Thoracic aorta (tissue), 2 donors: ENCODE results near the gene LMOD3. TPM values are rescaled to one million over a fixed set of nuclear protein-coding genes. Genes with fewer than 3 reads are reported as not detected.

Experiments
- ATAC-seq: fragments of 150-250 bp; one replicate; pipeline ENCODE4 v1.8.0; 2017; ENCODE audit warnings: low read depth; ENCODE audit not compliant: insufficient number of reproducible peaks, low FRiP score
- DNase-seq: peaks from one replicate; pipeline ENCODE4 v3.0.0-alpha.2; 2020; ENCODE audit warnings: low spot score
- H3K27ac ChIP-seq, 2 donors: fragments of 200-600 bp; sonication (generic); 1 replicate in 1 of 2; 2 replicates in 1 of 2; pipeline ENCODE4 v1.5.1; 2016; ENCODE audit warnings: mild to moderate bottlenecking in 2 of 2, moderate library complexity in 2 of 2
- H3K27me3 ChIP-seq: fragments of 200-600 bp; sonication (generic); replicated peaks from 2 replicates; pipeline ENCODE4 v1.6.0; 2016; ENCODE audit warnings: mild to moderate bottlenecking; ENCODE audit not compliant: insufficient read depth
- H3K36me3 ChIP-seq: fragments of 200-600 bp; sonication (generic); one replicate; pipeline ENCODE4 v1.5.1; 2016
- H3K4me1 ChIP-seq, 2 donors: fragments of 200-600 bp; sonication (generic); 1 replicate in 1 of 2; 2 replicates in 1 of 2; pipeline versions ENCODE4 v1.5.1 to v1.6.0; 2016; ENCODE audit warnings: low read depth in 2 of 2, mild to moderate bottlenecking in 1 of 2; ENCODE audit not compliant: control insufficient read depth in 1 of 2
- H3K4me3 ChIP-seq: fragments of 200-600 bp; sonication (generic); 2 replicates; pipeline ENCODE4 v1.5.1; 2016; ENCODE audit warnings: mild to moderate bottlenecking
- H3K9me3 ChIP-seq: fragments of 200-600 bp; sonication (generic); 2 replicates; pipeline ENCODE4 v1.5.1; 2016
- CTCF ChIP-seq: fragments of 200-600 bp; sonication (generic); IDR thresholded peaks from one replicate; pipeline ENCODE4 v1.5.1; 2019; ENCODE audit warnings: antibody characterized with exemption
- total RNA-seq, 2 donors: library from RNA; depleted of rRNA; stranded (reverse); fragments of >200 nt; gene quantifications; one replicate each; pipeline versions ENCODE4 v1.1.0 to v1.2.3, GENCODE V29; 2016

Gene LMOD3
- total RNA-seq, 2 donors from 2014 or later: not detected

GRCh38 chr3:69085833-69086722 lies 36.3 kb downstream of the LMOD3 start:
- Histone ChIP-seq H3K9me3 (no peaks in the 10 kb centered on the region), H3K27ac (peak overlapping the region; percentile 96 to 97), H3K4me1 (peaks cover 53 to 70% of the 10 kb centered on the region in 2 donors), H3K4me3 (peak overlapping the region; percentile 96), H3K27me3 (no peaks in the 10 kb centered on the region), H3K36me3 (no peaks in the 10 kb centered on the region)
- TF ChIP-seq CTCF: no peak
- ATAC-seq (peak; percentile 78), DNase-seq (peak; percentile 88)

GRCh38 chr3:69085168-69085832 lies 37.1 kb downstream of the LMOD3 start:
- Histone ChIP-seq H3K9me3 (no peaks in the 10 kb centered on the region), H3K27ac (peak overlapping the region; percentile 96 to 97), H3K4me1 (peaks cover 50 to 66% of the 10 kb centered on the region in 2 donors), H3K36me3 (no peaks in the 10 kb centered on the region), H3K4me3 (peak overlapping the region; percentile 96), H3K27me3 (no peaks in the 10 kb centered on the region)
- DNase-seq (no peak), ATAC-seq (no peak)
- TF ChIP-seq CTCF: no peak

GRCh38 chr3:69084326-69085167 lies 37.8 kb downstream of the LMOD3 start, which contains the start of gene ARL6IP5:
Gene ARL6IP5 (plus strand): TSS chr3:69084937. CDS start chr3:69085048, 111 bp downstream.
- peak; percentile 84 for DNase-seq
- no peaks in the 10 kb centered on the region for H3K36me3 ChIP-seq
- peak; percentile 46 for ATAC-seq
- peaks cover 44 to 59% of the 10 kb centered on the region in 2 donors for H3K4me1 ChIP-seq
- H3K27ac ChIP-seq: peak within 1 kb of the TSS; percentile 96 to 97
- no peak for TF ChIP-seq CTCF
- H3K9me3 ChIP-seq: no peaks in the 10 kb centered on the region
- no peaks in the 10 kb centered on the region for H3K27me3 ChIP-seq
- H3K4me3 ChIP-seq: peak within 1 kb of the TSS; percentile 96

GRCh38 chr3:69082805-69083204 lies 39.6 kb downstream of the LMOD3 start:
- Histone ChIP-seq H3K27ac (peak overlapping the region; percentile 96 to 97), H3K9me3 (no peaks in the 10 kb centered on the region), H3K27me3 (no peaks in the 10 kb centered on the region), H3K4me3 (no peak overlapping the region), H3K36me3 (no peaks in the 10 kb centered on the region), H3K4me1 (peaks cover 38 to 58% of the 10 kb centered on the region in 2 donors)
- DNase-seq: no peak
- no peak for ATAC-seq
- TF ChIP-seq CTCF: no peak
